ENCODE measurements around the gene SCYGR2. TPM values are rescaled to one million over a fixed set of nuclear protein-coding genes. Genes with fewer than 3 reads are reported as not detected.

Gene SCYGR2
- total RNA-seq, 2 donors from 2014 or later, result not detected

GRCh38 chr2:227614246-227614645, 15.6 kb downstream of the SCYGR2 start:
- Histone ChIP-seq H3K27me3 (replicated peaks; ENCODE audit: insufficient read depth) (peaks cover 2% of the 10 kb centered on the region), H3K9me3 (no peaks in the 10 kb centered on the region), H3K4me1 (replicated peaks) (no peaks in the 10 kb centered on the region), H3K36me3 (no peaks in the 10 kb centered on the region), H3K4me3 (no peak overlapping the region), H3K27ac (no peak overlapping the region)
- DNase-seq (ENCODE audit: low spot score), result no peak
- WGBS, result 97% methylated on average over 4 of the region's 4 CpGs
- TF ChIP-seq POLR2A (IDR thresholded peaks at IDR 0.05) (no peak), POLR2AphosphoS5 (IDR thresholded peaks at IDR 0.05) (no peak), CTCF (IDR thresholded peaks at IDR 0.05) (no peak)
- intact Hi-C loops (cut with DNase I), result no loop called here

GRCh38 chr2:227614740-227615139, 16.0 kb downstream of the SCYGR2 start, which contains the start of gene SCYGR3:
TSS of gene SCYGR3 (minus strand) at chr2:227614840. CDS start at chr2:227614840, 0 bp downstream.
- H3K4me3 ChIP-seq, result no peak within 1 kb of the TSS
- WGBS, result 100% methylated on average over 1 of the region's 4 CpGs
- peaks cover 2% of the 10 kb centered on the region for H3K27me3 ChIP-seq (replicated peaks; ENCODE audit: insufficient read depth)
- no peak for DNase-seq (ENCODE audit: low spot score)
- no peaks in the 10 kb centered on the region for H3K4me1 ChIP-seq (replicated peaks)
- TF ChIP-seq POLR2A (IDR thresholded peaks at IDR 0.05) (no peak), CTCF (IDR thresholded peaks at IDR 0.05) (no peak), POLR2AphosphoS5 (IDR thresholded peaks at IDR 0.05) (no peak)
- intact Hi-C loops (cut with DNase I), result no loop called here
- no peaks in the 10 kb centered on the region for H3K36me3 ChIP-seq
- no peaks in the 10 kb centered on the region for H3K9me3 ChIP-seq
- no peak within 1 kb of the TSS for H3K27ac ChIP-seq

GRCh38 chr2:227615181-227615580, 16.5 kb downstream of the SCYGR2 start:
- TF ChIP-seq CTCF (IDR thresholded peaks at IDR 0.05) (no peak), POLR2AphosphoS5 (IDR thresholded peaks at IDR 0.05) (no peak), POLR2A (IDR thresholded peaks at IDR 0.05) (no peak)
- no peak for DNase-seq (ENCODE audit: low spot score)
- Histone ChIP-seq H3K27me3 (replicated peaks; ENCODE audit: insufficient read depth) (peaks cover 2% of the 10 kb centered on the region), H3K4me1 (replicated peaks) (no peaks in the 10 kb centered on the region), H3K9me3 (no peaks in the 10 kb centered on the region), H3K4me3 (no peak overlapping the region), H3K36me3 (no peaks in the 10 kb centered on the region), H3K27ac (no peak overlapping the region)
- 92% methylated on average over 4 of the region's 4 CpGs for WGBS
- intact Hi-C loops (cut with DNase I), result no loop called here

- intact Hi-C loops (cut with DNase I), result no loop called here
- WGBS, result 75% methylated on average over 5 of the region's 5 CpGs
- TF ChIP-seq POLR2A (IDR thresholded peaks at IDR 0.05) (no peak), POLR2AphosphoS5 (IDR thresholded peaks at IDR 0.05) (no peak), CTCF (IDR thresholded peaks at IDR 0.05) (no peak)
- Histone ChIP-seq H3K4me1 (replicated peaks) (no peaks in the 10 kb centered on the region), H3K27ac (no peak overlapping the region), H3K4me3 (no peak overlapping the region), H3K36me3 (no peaks in the 10 kb centered on the region), H3K27me3 (replicated peaks; ENCODE audit: insufficient read depth) (peaks cover 2% of the 10 kb centered on the region), H3K9me3 (no peaks in the 10 kb centered on the region)
- DNase-seq (ENCODE audit: low spot score), result no peak
Measured at GRCh38 chr2:227615906-227616305, 17.2 kb downstream of the SCYGR2 start.

- Histone ChIP-seq H3K36me3 (no peaks in the 10 kb centered on the region), H3K27ac (no peak overlapping the region), H3K4me3 (no peak overlapping the region), H3K27me3 (replicated peaks; ENCODE audit: insufficient read depth) (peaks cover 2% of the 10 kb centered on the region), H3K4me1 (replicated peaks) (no peaks in the 10 kb centered on the region), H3K9me3 (no peaks in the 10 kb centered on the region)
- WGBS, result 63% methylated on average over 4 of the region's 4 CpGs
- intact Hi-C loops (cut with DNase I), result no loop called here
- no peak for TF ChIP-seq CTCF (IDR thresholded peaks at IDR 0.05)
- no peak for TF ChIP-seq POLR2AphosphoS5 (IDR thresholded peaks at IDR 0.05)
- no peak for TF ChIP-seq POLR2A (IDR thresholded peaks at IDR 0.05)
- no peak for DNase-seq (ENCODE audit: low spot score)
Measured at GRCh38 chr2:227616631-227617030, 17.9 kb downstream of the SCYGR2 start.

All from prostate gland (tissue), 2 donors.